GF-D8 (cell line): ENCODE measurements around the gene PACS1.

Experiments
- DNase-seq: peaks from one replicate; lab custom pipeline; 2025; lab: John Stamatoyannopoulos, UW

PACS1 gene

GRCh38 chr11:66187453-66187852 lies 117.4 kb downstream of the PACS1 start:
- DNase-seq = no peak

GRCh38 chr11:66188580-66188979 lies 118.5 kb downstream of the PACS1 start:
- no peak for DNase-seq

GRCh38 chr11:66189031-66189745 lies 119.1 kb downstream of the PACS1 start:
- no peak for DNase-seq

DNA sequence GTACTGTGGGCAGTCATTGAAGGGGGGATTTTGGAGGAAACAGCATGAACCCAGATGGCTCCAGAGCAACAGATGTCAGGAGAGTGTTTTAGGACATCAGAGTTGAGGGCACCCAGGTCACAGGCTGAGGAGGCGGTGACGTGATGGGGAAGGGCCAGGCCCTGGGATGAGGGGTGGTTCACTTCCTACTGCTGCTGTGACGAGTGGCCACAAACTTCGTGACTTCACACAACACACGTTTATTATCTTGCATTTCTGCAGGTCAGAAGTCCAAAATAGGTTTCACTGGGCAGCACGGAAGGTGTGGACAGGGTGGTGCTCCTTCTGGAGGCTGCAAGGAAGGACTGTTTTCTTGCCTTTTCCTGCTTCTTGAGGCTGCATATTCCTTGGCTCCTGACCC lies 120.7 kb downstream of the PACS1 start:
- no peak for DNase-seq

DNA sequence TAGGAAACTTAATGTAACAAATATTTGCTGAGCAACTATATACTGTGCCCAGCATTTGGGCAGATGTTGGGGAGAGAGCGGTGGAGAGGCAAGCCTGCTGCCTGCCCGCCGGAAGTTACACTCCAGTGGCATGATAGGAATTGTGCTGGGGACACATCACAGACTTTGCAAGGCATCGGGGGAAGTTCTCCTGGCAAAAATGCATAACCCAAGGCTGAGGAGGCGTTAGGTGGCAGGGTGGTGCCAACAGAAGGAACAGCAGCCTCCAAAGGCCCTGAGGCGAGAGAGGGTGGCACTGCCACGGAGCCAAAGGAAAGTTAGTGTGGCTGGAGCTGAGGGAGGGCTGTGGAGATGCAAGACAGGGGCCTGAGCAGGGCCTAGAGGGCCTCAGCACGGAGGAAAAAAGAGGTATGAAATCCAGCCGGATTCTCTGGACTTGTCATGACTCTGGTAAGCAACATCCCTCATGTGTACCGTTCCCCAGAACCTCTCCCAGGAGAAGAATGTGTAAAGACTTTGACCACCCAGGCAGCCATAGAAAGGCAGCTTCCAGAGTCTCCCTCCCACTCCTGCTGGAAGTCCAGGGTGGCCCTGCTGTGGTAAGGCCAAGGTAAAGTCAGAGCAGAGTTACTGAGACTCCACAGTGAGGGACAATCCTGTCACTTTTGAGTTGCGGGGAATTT lies 122.2 kb downstream of the PACS1 start:
- no peak for DNase-seq

GRCh38 chr11:66194391-66194790 lies 124.3 kb downstream of the PACS1 start:
- no peak for DNase-seq

- no peak for DNase-seq
Measured at GRCh38 chr11:66195867-66196266, 125.8 kb downstream of the PACS1 start.

- no peak for DNase-seq
Measured at GRCh38 chr11:66203847-66204246, 133.8 kb downstream of the PACS1 start.

DNA sequence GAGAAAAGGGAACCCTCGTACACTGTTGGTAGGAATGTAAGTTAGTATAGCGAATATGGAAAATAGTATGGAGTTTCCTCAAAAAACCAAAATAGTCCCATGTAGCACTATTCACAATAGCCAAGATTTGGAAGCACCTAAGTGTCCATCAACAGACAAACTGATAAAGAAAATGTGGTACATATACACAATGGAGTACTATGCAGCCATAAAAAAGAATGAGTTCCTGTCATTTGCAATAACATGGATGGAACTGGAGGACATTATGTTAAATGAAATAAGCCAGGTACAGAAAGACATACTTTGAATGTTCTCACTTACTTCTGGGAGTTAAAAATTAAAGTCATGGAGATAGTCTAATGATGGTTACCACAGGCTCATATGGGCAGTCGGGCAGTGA lies 134.3 kb downstream of the PACS1 start:
- no peak for DNase-seq

DNA sequence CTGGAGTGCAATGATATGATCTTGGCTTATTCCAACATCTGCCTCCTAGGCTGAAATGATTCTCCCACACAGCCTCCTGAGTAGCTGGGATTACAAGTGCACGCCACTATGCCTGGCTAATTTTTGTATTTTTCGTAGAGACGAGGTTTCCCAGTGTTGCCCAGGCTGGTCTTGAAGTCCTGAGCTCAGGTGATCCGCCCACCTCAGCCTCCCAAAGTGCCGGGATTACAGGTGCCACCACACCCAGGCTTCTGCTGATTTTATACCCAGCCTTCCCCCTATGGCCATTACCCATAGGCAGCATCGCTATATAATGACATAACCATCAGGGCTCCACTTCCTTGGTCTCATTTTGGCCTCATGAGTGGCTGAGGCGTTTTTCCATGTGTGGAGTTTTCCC lies 137.7 kb downstream of the PACS1 start:
- DNase-seq = no peak

GRCh38 chr11:66211100-66211499 lies 141.0 kb downstream of the PACS1 start:
- no peak for DNase-seq

DNA sequence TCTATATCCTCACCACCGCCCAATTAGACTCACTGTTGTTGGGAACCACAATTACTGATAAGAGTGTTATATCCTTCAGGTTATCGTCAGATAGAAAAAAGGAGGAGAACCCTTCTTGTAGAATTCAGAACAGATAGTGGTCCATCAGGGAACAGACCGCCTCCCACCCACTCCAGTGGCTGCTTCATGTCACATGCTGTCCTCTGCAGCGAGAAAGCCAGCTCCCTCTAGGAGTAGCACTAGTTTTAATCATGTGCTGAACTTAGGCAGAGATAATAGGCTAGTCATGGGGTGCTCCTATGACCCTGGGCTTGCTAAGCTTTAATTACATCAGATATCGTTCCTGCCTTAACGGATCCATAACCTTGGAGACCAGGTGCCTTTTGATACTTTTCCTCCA lies 146.8 kb downstream of the PACS1 start:
- DNase-seq = no peak

DNA sequence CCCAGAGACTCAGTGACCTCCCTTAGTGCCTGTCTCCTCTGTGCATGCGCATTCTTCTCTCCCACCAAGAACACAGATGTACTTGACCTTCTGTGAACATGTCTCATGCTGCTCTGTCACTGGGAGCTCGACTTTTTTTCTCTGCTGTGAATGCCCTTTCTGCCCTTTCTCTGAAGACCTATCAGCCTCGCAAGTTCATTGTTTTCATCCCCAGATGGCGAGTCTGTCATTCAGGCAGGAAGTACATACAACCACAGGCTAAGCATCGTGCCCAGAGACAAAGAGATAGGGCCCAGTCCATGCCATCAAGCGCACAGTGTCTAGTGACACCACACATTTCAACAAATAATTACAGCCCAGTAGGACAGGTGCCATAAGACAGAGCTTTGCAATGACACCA lies 148.0 kb downstream of the PACS1 start:
- DNase-seq = no peak

DNA sequence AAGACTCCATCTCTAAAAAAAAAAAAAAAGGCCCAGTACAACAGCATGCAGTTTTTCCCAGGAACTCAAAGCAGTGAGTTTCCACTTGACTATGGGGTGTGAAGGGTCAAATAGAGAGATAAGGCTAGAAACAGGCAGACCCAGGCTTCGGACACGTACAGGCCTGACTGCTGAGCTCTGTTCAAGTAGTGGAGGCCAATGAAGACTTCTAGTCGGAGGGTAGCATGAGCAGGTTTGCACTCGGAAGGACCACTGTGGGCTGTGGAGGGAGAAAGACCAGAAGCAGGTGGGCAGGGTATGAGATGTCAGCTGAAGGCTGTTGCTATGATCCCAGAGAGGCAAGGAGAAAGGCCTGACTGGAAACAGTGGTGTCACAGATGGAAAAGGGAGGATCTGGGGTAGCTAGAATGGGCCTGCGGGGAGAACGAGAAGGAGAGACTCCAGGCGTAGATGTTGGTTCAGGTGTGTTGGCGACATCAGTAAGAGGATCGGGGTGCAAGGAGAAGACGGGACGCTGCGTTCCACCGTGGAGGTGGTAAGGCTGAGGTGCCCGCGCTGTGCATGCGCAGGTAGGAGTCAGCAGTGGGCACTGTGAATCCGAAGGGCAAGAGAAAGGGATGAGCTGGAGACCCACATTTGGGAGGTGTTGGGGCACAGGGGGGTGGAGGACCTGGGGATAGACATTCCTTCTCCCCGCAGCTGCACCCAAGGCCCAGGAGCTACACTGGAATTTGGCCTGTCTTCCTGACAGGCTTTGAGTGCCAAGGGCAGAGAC lies 149.0 kb downstream of the PACS1 start:
- no peak for DNase-seq

DNA sequence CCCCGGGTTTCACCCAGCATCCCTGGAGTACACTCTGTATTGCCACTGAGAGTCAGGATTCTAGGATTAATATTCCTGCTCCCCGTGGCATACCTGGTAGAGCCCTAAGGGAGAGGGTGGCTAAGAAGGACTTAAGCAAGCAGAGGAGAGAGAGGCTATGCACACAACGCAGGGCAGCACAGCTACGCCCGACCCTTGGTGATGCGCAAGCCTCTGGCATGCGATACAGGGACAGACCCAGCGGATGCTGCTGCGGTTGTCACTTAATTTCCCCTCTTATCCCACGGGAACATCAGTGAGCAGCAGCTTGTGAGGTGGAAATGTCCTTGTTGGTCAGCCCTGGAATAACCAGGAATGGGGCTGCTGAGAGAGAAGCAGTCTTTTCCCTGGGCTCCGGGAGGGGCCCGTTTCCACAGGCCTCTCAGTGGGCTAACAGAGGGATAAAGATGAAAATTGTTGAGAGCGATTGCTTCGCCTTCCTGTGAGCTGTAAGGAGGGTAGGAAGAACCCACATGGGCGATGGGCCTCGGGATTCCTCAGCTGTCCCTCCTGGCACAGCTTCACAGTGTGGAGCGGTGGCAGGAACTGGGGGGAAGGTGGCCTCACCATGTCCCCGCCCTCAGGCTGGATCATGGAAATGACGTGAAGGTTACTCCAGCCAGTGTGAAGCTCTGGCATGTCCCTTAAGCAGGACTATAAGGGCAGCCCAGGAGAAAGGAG lies 149.9 kb downstream of the PACS1 start:
- DNase-seq = no peak

DNA sequence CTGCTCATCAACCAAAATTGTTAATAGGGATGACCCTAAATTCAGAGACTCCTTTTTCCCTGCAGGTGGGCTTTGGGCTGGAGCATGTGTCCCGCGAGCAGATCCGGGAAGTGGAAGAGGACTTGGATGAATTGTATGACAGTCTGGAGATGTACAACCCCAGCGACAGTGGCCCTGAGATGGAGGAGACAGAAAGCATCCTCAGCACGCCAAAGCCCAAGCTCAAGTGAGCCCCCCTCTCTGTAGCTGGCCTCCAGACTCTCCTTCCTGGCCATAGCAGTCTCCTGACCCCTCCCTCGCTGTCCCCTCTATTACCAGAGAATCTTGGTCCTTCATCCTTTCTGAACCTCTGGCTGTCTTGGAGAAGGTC lies 150.5 kb downstream of the PACS1 start:
- no peak for DNase-seq

DNA sequence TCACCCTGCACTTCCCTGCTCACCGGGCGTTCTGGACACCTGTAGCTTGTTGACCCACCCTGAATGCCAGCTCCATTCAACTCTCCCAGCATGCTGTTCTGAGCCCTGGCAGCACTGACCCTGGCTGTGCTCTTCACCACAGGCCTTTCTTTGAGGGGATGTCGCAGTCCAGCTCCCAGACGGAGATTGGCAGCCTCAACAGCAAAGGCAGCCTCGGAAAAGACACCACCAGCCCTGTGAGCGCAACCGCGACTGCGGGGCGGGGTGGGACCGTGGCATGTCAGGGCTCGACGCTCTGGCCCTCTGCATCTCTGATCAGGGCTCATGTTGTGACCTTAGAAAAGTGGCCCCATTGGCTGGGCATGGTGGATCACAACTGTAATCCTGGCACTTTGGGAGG lies 150.9 kb downstream of the PACS1 start:
- DNase-seq = no peak

- DNase-seq = no peak
Measured at GRCh38 chr11:66221726-66222236, 151.7 kb downstream of the PACS1 start.

- DNase-seq = peak; percentile 48
Measured at GRCh38 chr11:66222358-66223149, 152.5 kb downstream of the PACS1 start.

- no peak for DNase-seq
Measured at GRCh38 chr11:66224226-66224855, 154.3 kb downstream of the PACS1 start.

GRCh38 chr11:66225066-66225465 lies 155.0 kb downstream of the PACS1 start:
- no peak for DNase-seq
